Transverse colon (tissue), 4 donors: ENCODE data around the gene IL12B. TPM values are rescaled to one million over a fixed set of nuclear protein-coding genes. Genes with fewer than 3 reads are reported as not detected.
A peak's percentile ranks its signal among the peaks of the same experiment; 100 is the strongest.
"Not testable (repeated sequence)": the region's sequence is repeated elsewhere in the genome, so short reads cannot be mapped to it uniquely, and the experiment has no call there.

Source experiments
- DNase-seq: peaks from one replicate; pipeline ENCODE4 v3.0.0-alpha.2; 2019
- H3K27ac ChIP-seq, 4 donors: fragments of 200-600 bp; sonication (generic); 2 replicates each; pipeline ENCODE4 v1.5.1; 2016 to 2018; ENCODE audit warnings: inconsistent platforms in 4 of 4
- H3K27me3 ChIP-seq: fragments of 200-600 bp; sonication (generic); 2 replicates; pipeline ENCODE4 v1.5.1; 2017; ENCODE audit warnings: inconsistent platforms
- H3K36me3 ChIP-seq, 4 donors: fragments of 200-600 bp; sonication (generic); 2 replicates each; pipeline ENCODE4 v1.5.1; 2017 to 2019; ENCODE audit warnings: inconsistent platforms in 4 of 4
- H3K4me1 ChIP-seq, 4 donors: fragments of 200-600 bp; sonication (generic); 2 replicates each; pipeline ENCODE4 v1.5.1; 2017 to 2020; ENCODE audit warnings: inconsistent platforms in 4 of 4
- H3K4me3 ChIP-seq, 4 donors: fragments of 200-600 bp; sonication (generic); 1 replicate in 1 of 4; 2 replicates in 3 of 4; pipeline versions ENCODE4 v1.5.1 to v1.6.1; 2017 to 2019; ENCODE audit warnings: inconsistent platforms in 4 of 4
- H3K9me3 ChIP-seq, 2 donors: fragments of 200-600 bp; sonication (generic); 2 replicates each; pipeline ENCODE4 v1.5.1; 2017 to 2019; ENCODE audit warnings: inconsistent platforms in 2 of 2
- CTCF ChIP-seq, 5 experiments: fragments of 200-600 bp in 3 of 5; fragments of 450-650 bp in 2 of 5; sonication (generic) in 3 of 5; IDR thresholded peaks; 1 replicate in 2 of 5; 2 replicates in 3 of 5; pipeline ENCODE4 v1.5.1; 2016 to 2017; ENCODE audit warnings: antibody characterized with exemption in 5 of 5, inconsistent platforms in 3 of 5, mild to moderate bottlenecking in 2 of 5, moderate library complexity in 1 of 5
- EP300 ChIP-seq: sonication (generic); formaldehyde crosslinking; IDR thresholded peaks from one replicate; pipeline ENCODE4 v1.6.1; 2017; ENCODE audit warnings: antibody characterized with exemption, low read depth
- POLR2A ChIP-seq: fragments of 450-650 bp; IDR thresholded peaks from one replicate; pipeline ENCODE4 v1.6.1; 2016; ENCODE audit warnings: antibody characterized with exemption, mild to moderate bottlenecking, moderate library complexity
- POLR2AphosphoS5 ChIP-seq, 3 donors: sonication (generic); formaldehyde crosslinking; IDR thresholded peaks; one replicate each; pipeline ENCODE4 v1.6.1; 2016; ENCODE audit warnings: antibody characterized with exemption in 3 of 3
- WGBS, 2 donors: methylation state at CpG; one replicate each; pipeline ENCODE4 v1.1.5; 2018; ENCODE audit warnings: low coverage in 1 of 2; 5-methylcytosine and 5-hydroxymethylcytosine counted together
- in situ Hi-C, 4 donors: fragments of 200-750 bp; cut with MboI; loops; one replicate each; pipeline versions ENCODE4 v1.15.0 to v1.15.1; 2017; ENCODE audit warnings: low sequenced_read_pairs in 3 of 4, low pct_ligation_motif_present in 1 of 4, low pct_unique_long_range_greater_than_20kb in 1 of 4
- intact Hi-C: fragments of 100-400 bp; cut with DNase I; formaldehyde crosslinking; loops from one replicate; pipeline ENCODE4 v1.15.1; 2023; ENCODE audit warnings: low total_unique reads
- total RNA-seq, 4 donors: library from RNA; depleted of rRNA; stranded (reverse); fragments of >200 nt; gene quantifications; one replicate each; pipeline ENCODE4 v1.1.0, GENCODE V29; 2016

Gene IL12B
- total RNA-seq, 4 donors from 2014 or later: not detected

- Histone ChIP-seq H3K9me3 (no peaks in the 10 kb centered on the region), H3K36me3 (no peaks in the 10 kb centered on the region), H3K27me3 (peaks cover 37% of the 10 kb centered on the region), H3K4me3 (peak overlapping the region in 1 of 4 donors; percentile 42), H3K4me1 (peaks cover 0 to 11% (median 4%) of the 10 kb centered on the region in 4 donors), H3K27ac (no peak overlapping the region)
- no peak for DNase-seq
- TF ChIP-seq CTCF (IDR thresholded peaks at IDR 0.05): no peak
- TF ChIP-seq POLR2A: no peak
- TF ChIP-seq POLR2AphosphoS5 (IDR thresholded peaks at IDR 0.05): no peak
- TF ChIP-seq EP300: no peak
- 85 to 86% methylated on average over 7 to 8 of the region's 8 CpGs for WGBS, 2 donors
- intact Hi-C loops (no loop called here), in situ Hi-C loops (loop anchor here in 2 of 4 donors (10.0 to 25.0 kb wide), 2 partner anchors 155 to 677 kb away; no protein-coding TSS in a partner anchor)
These were observed 20.4 kb downstream of the IL12B start for GRCh38 chr5:159309689-159310433.

GRCh38 chr5:159304961-159305595 is 25.2 kb downstream of the IL12B start:
- DNase-seq: no peak
- H3K27ac ChIP-seq: no peak overlapping the region
- in situ Hi-C loops (loop anchor here in 1 of 4 donors (25.0 kb wide), 1 partner anchor 682 kb away; no protein-coding TSS in a partner anchor), intact Hi-C loops (no loop called here)
- H3K36me3 ChIP-seq: no peaks in the 10 kb centered on the region
- H3K4me3 ChIP-seq: no peak overlapping the region
- H3K27me3 ChIP-seq: peaks cover 14% of the 10 kb centered on the region
- no peaks in the 10 kb centered on the region for H3K4me1 ChIP-seq
- 78 to 100% methylated on average over 1 to 5 of the region's 5 CpGs for WGBS, 2 donors
- TF ChIP-seq EP300 (no peak), CTCF (IDR thresholded peaks at IDR 0.05) (no peak), POLR2A (no peak), POLR2AphosphoS5 (IDR thresholded peaks at IDR 0.05) (no peak)
- H3K9me3 ChIP-seq: peaks cover 5 to 8% of the 10 kb centered on the region in 2 donors

- no peak for DNase-seq
- peaks cover 5 to 8% of the 10 kb centered on the region in 2 donors for H3K9me3 ChIP-seq
- no peaks in the 10 kb centered on the region for H3K4me1 ChIP-seq
- TF ChIP-seq CTCF (IDR thresholded peaks at IDR 0.05): no peak
- no peak for TF ChIP-seq POLR2AphosphoS5 (IDR thresholded peaks at IDR 0.05)
- TF ChIP-seq EP300: no peak
- no peak for TF ChIP-seq POLR2A
- in situ Hi-C loops: loop anchor here in 1 of 4 donors (25.0 kb wide), 1 partner anchor 684 kb away; no protein-coding TSS in a partner anchor
- intact Hi-C loops: no loop called here
- 89 to 99% methylated on average over 1 to 4 of the region's 4 CpGs for WGBS, 2 donors
- no peaks in the 10 kb centered on the region for H3K27me3 ChIP-seq
- no peak overlapping the region for H3K4me3 ChIP-seq
- no peaks in the 10 kb centered on the region for H3K36me3 ChIP-seq
- H3K27ac ChIP-seq: no peak overlapping the region
These were observed 27.0 kb downstream of the IL12B start for GRCh38 chr5:159303286-159303685.

GRCh38 chr5:159301929-159302860 is 28.1 kb downstream of the IL12B start:
- peaks cover 5 to 10% of the 10 kb centered on the region in 2 donors for H3K9me3 ChIP-seq
- H3K4me3 ChIP-seq, intact Hi-C loops, H3K36me3 ChIP-seq, H3K4me1 ChIP-seq, H3K27ac ChIP-seq, H3K27me3 ChIP-seq, DNase-seq: not testable (repeated sequence)
- in situ Hi-C loops: loop anchor here in 1 of 4 donors (25.0 kb wide), 1 partner anchor 685 kb away; no protein-coding TSS in a partner anchor
- WGBS, 2 donors: 83 to 84% methylated on average over 10 to 13 of the region's 13 CpGs
